Measurements from ENCODE around the gene ST6GAL1. TPM values are rescaled to one million over a fixed set of nuclear protein-coding genes. Genes with fewer than 3 reads are reported as not detected.
"Not testable (repeated sequence)": the region's sequence is repeated elsewhere in the genome, so short reads cannot be mapped to it uniquely, and the experiment has no call there.

Gene ST6GAL1
- total RNA-seq, 4 donors from 2014 or later: 11.1 to 29.8 (median 18.6) TPM

GRCh38 chr3:186886202-186886981 lies 43.9 kb upstream of the ST6GAL1 start:
- no peak for DNase-seq
- Histone ChIP-seq H3K4me1 (peaks cover 10 to 11% of the 10 kb centered on the region in 2 donors), H3K27me3 (no peaks in the 10 kb centered on the region), H3K36me3 (no peaks in the 10 kb centered on the region), H3K4me3 (no peak overlapping the region), H3K9me3 (no peaks in the 10 kb centered on the region), H3K27ac (no peak overlapping the region)
- TF ChIP-seq CTCF (IDR thresholded peaks at IDR 0.05 in 4 of 5, conservative IDR thresholded peaks at IDR 0.05 in 1 of 5) (no peak), POLR2A (IDR thresholded peaks at IDR 0.05) (no peak)
- intact Hi-C loops (cut with DNase I; ENCODE audit: low total_unique reads): no loop called here
- in situ Hi-C loops (cut with MboI; ENCODE audit: low sequenced_read_pairs in 4 of 4): no loop called here
- ATAC-seq: no peak

GRCh38 chr3:186887507-186887938 lies 42.8 kb upstream of the ST6GAL1 start:
- H3K4me3 ChIP-seq; ATAC-seq; H3K9me3 ChIP-seq; intact Hi-C loops (cut with DNase I; ENCODE audit: low total_unique reads); H3K27me3 ChIP-seq; H3K27ac ChIP-seq; H3K36me3 ChIP-seq; DNase-seq; in situ Hi-C loops (cut with MboI; ENCODE audit: low sequenced_read_pairs in 4 of 4): not testable (repeated sequence)
- H3K4me1 ChIP-seq: peaks cover 10 to 11% of the 10 kb centered on the region in 2 donors

GRCh38 chr3:186888569-186888968 lies 41.8 kb upstream of the ST6GAL1 start:
- in situ Hi-C loops (cut with MboI; ENCODE audit: low sequenced_read_pairs in 4 of 4): no loop called here
- Histone ChIP-seq H3K9me3 (no peaks in the 10 kb centered on the region), H3K4me1 (peaks cover 10 to 11% of the 10 kb centered on the region in 2 donors), H3K36me3 (no peaks in the 10 kb centered on the region), H3K4me3 (no peak overlapping the region), H3K27me3 (no peaks in the 10 kb centered on the region), H3K27ac (peak overlapping the region; percentile 7 to 55 (median 36))
- no peak for TF ChIP-seq POLR2A (IDR thresholded peaks at IDR 0.05)
- TF ChIP-seq CTCF (IDR thresholded peaks at IDR 0.05 in 4 of 5, conservative IDR thresholded peaks at IDR 0.05 in 1 of 5): no peak
- DNase-seq: peak in 1 of 2 donors; percentile 29
- ATAC-seq: peak; percentile 85 to 98
- intact Hi-C loops (cut with DNase I; ENCODE audit: low total_unique reads): no loop called here

- in situ Hi-C loops (cut with MboI; ENCODE audit: low sequenced_read_pairs in 4 of 4); H3K4me3 ChIP-seq; H3K27me3 ChIP-seq; intact Hi-C loops (cut with DNase I; ENCODE audit: low total_unique reads); H3K27ac ChIP-seq; DNase-seq; H3K9me3 ChIP-seq; ATAC-seq; H3K36me3 ChIP-seq: not testable (repeated sequence)
- peaks cover 10 to 11% of the 10 kb centered on the region in 2 donors for H3K4me1 ChIP-seq
Measured at GRCh38 chr3:186889698-186890097, 40.6 kb upstream of the ST6GAL1 start.

- no peak overlapping the region for H3K27ac ChIP-seq
- H3K36me3 ChIP-seq: no peaks in the 10 kb centered on the region
- ATAC-seq (no peak), DNase-seq (no peak)
- no peaks in the 10 kb centered on the region for H3K27me3 ChIP-seq
- no peak overlapping the region for H3K4me3 ChIP-seq
- intact Hi-C loops (cut with DNase I; ENCODE audit: low total_unique reads) (no loop called here), in situ Hi-C loops (cut with MboI; ENCODE audit: low sequenced_read_pairs in 4 of 4) (no loop called here)
- TF ChIP-seq CTCF (IDR thresholded peaks at IDR 0.05 in 4 of 5, conservative IDR thresholded peaks at IDR 0.05 in 1 of 5) (no peak), POLR2A (IDR thresholded peaks at IDR 0.05) (no peak)
- H3K9me3 ChIP-seq: no peaks in the 10 kb centered on the region
- peaks cover 10 to 11% of the 10 kb centered on the region in 2 donors for H3K4me1 ChIP-seq
Measured at GRCh38 chr3:186890911-186891310, 39.4 kb upstream of the ST6GAL1 start.

- in situ Hi-C loops (cut with MboI; ENCODE audit: low sequenced_read_pairs in 4 of 4); ATAC-seq; DNase-seq; intact Hi-C loops (cut with DNase I; ENCODE audit: low total_unique reads); H3K27me3 ChIP-seq; H3K4me3 ChIP-seq; H3K9me3 ChIP-seq; H3K36me3 ChIP-seq; H3K27ac ChIP-seq: not testable (repeated sequence)
- H3K4me1 ChIP-seq: peaks cover 10% of the 10 kb centered on the region in 2 donors
Measured at GRCh38 chr3:186893071-186893470, 37.3 kb upstream of the ST6GAL1 start.

Measured in gastrocnemius medialis (tissue), 4 donors.